Loucy (cell line): ENCODE data around the gene SPECC1.

Experiments used
- H2AFZ ChIP-seq: fragments of 200-600 bp; sonication (generic); 2 replicates; pipeline ENCODE4 v1.6.0; 2016; ENCODE audit warnings: antibody characterized with exemption, mild to moderate bottlenecking, low read length, moderate library complexity
- H3F3A ChIP-seq: fragments of 200-600 bp; 2 replicates; pipeline ENCODE4 v1.6.0; 2016; ENCODE audit warnings: antibody characterized with exemption, low read depth, mild to moderate bottlenecking
- H3K27me3 ChIP-seq: fragments of 200-600 bp; sonication (generic); 2 replicates; pipeline ENCODE4 v1.6.1; 2014; ENCODE audit warnings: low read length, mild to moderate bottlenecking; ENCODE audit not compliant: insufficient read depth, poor library complexity, severe bottlenecking
- H3K36me3 ChIP-seq: fragments of 200-600 bp; sonication (generic); 2 replicates; pipeline ENCODE4 v1.6.1; 2016; ENCODE audit warnings: low read length; ENCODE audit not compliant: insufficient read depth
- H3K4me1 ChIP-seq: fragments of 200-600 bp; sonication (generic); 2 replicates; pipeline ENCODE4 v1.5.1; 2014; ENCODE audit warnings: low read length, mild to moderate bottlenecking; ENCODE audit not compliant: insufficient read depth, poor library complexity, severe bottlenecking
- H3K4me2 ChIP-seq: fragments of 200-600 bp; sonication (generic); 2 replicates; pipeline ENCODE4 v1.6.0; 2014; ENCODE audit warnings: antibody characterized with exemption, low read length, low read depth, mild to moderate bottlenecking; ENCODE audit not compliant: poor library complexity, severe bottlenecking
- H3K4me3 ChIP-seq: fragments of 200-600 bp; sonication (generic); 2 replicates; pipeline ENCODE4 v1.5.1; 2014; ENCODE audit warnings: low read length, mild to moderate bottlenecking, mixed read lengths; ENCODE audit not compliant: poor library complexity, severe bottlenecking
- H3K79me2 ChIP-seq: fragments of 200-600 bp; sonication (generic); 2 replicates; pipeline ENCODE4 v1.6.1; 2014; ENCODE audit warnings: low read length; ENCODE audit not compliant: insufficient read depth
- H3K9ac ChIP-seq: fragments of 200-600 bp; sonication (generic); 2 replicates; pipeline ENCODE4 v1.6.0; 2014; ENCODE audit warnings: mild to moderate bottlenecking, low read depth, low read length, moderate library complexity; ENCODE audit not compliant: poor library complexity, severe bottlenecking
- H3K9me2 ChIP-seq: fragments of 200-600 bp; sonication (generic); replicated peaks from 2 replicates; pipeline ENCODE4 v1.6.1; 2016; ENCODE audit warnings: low read depth, low read length, mixed read lengths
- H3K9me3 ChIP-seq: fragments of 200-600 bp; sonication (generic); 2 replicates; pipeline ENCODE4 v1.6.1; 2014; ENCODE audit warnings: mild to moderate bottlenecking, antibody characterized with exemption, low read length, low read depth; ENCODE audit not compliant: insufficient read depth
- H4K20me1 ChIP-seq: fragments of 200-600 bp; sonication (generic); 2 replicates; pipeline ENCODE4 v1.6.0; 2014; ENCODE audit warnings: antibody characterized with exemption, low read length, mild to moderate bottlenecking; ENCODE audit not compliant: insufficient read depth, poor library complexity, severe bottlenecking
- EZH2phosphoT487 ChIP-seq: fragments of 200-600 bp; IDR thresholded peaks from 2 replicates; pipeline ENCODE4 v1.6.1; 2018; ENCODE audit warnings: antibody characterized with exemption, mild to moderate bottlenecking, moderate library complexity, borderline replicate concordance
- TF ChIP-seq, protein P1 (sequence below): fragments of 200-600 bp; sonication (generic); conservative IDR thresholded peaks from 2 replicates; pipeline ENCODE4 v1.5.1; 2014; ENCODE audit warnings: mild to moderate bottlenecking, antibody characterized with exemption, low read length

The SPECC1 gene

GRCh38 chr17:20063665-20064648 lies 54.8 kb downstream of the SPECC1 start:
- Histone ChIP-seq H3K9ac (no peak overlapping the region), H3K4me2 (no peak overlapping the region), H3K9me3 (no peaks in the 10 kb centered on the region), H2AFZ (no peak overlapping the region), H3K79me2 (no peaks in the 10 kb centered on the region), H3K27me3 (no peaks in the 10 kb centered on the region), H3K4me1 (no peaks in the 10 kb centered on the region), H4K20me1 (no peaks in the 10 kb centered on the region), H3F3A (no peaks in the 10 kb centered on the region), H3K9me2 (no peaks in the 10 kb centered on the region), H3K36me3 (no peaks in the 10 kb centered on the region), H3K4me3 (no peak overlapping the region)
- TF ChIP-seq, protein P1, sequence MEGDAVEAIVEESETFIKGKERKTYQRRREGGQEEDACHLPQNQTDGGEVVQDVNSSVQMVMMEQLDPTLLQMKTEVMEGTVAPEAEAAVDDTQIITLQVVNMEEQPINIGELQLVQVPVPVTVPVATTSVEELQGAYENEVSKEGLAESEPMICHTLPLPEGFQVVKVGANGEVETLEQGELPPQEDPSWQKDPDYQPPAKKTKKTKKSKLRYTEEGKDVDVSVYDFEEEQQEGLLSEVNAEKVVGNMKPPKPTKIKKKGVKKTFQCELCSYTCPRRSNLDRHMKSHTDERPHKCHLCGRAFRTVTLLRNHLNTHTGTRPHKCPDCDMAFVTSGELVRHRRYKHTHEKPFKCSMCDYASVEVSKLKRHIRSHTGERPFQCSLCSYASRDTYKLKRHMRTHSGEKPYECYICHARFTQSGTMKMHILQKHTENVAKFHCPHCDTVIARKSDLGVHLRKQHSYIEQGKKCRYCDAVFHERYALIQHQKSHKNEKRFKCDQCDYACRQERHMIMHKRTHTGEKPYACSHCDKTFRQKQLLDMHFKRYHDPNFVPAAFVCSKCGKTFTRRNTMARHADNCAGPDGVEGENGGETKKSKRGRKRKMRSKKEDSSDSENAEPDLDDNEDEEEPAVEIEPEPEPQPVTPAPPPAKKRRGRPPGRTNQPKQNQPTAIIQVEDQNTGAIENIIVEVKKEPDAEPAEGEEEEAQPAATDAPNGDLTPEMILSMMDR, result no peak
- TF ChIP-seq EZH2phosphoT487, result no peak

GRCh38 chr17:20066253-20066652 lies 57.1 kb downstream of the SPECC1 start:
- no peak overlapping the region for H2AFZ ChIP-seq
- no peak for TF ChIP-seq EZH2phosphoT487
- TF ChIP-seq, protein P1, result no peak
- no peaks in the 10 kb centered on the region for H3K36me3 ChIP-seq
- H3F3A ChIP-seq, result no peaks in the 10 kb centered on the region
- H3K4me2 ChIP-seq, result no peak overlapping the region
- H3K27me3 ChIP-seq, result no peaks in the 10 kb centered on the region
- no peaks in the 10 kb centered on the region for H4K20me1 ChIP-seq
- no peaks in the 10 kb centered on the region for H3K9me2 ChIP-seq
- H3K4me3 ChIP-seq, result no peak overlapping the region
- no peaks in the 10 kb centered on the region for H3K79me2 ChIP-seq
- H3K9ac ChIP-seq, result no peak overlapping the region
- no peaks in the 10 kb centered on the region for H3K9me3 ChIP-seq
- H3K4me1 ChIP-seq, result no peaks in the 10 kb centered on the region

GRCh38 chr17:20067711-20068110 lies 58.6 kb downstream of the SPECC1 start:
- Histone ChIP-seq H3K4me3 (no peak overlapping the region), H3K9me3 (no peaks in the 10 kb centered on the region), H3K4me2 (no peak overlapping the region), H3K9me2 (no peaks in the 10 kb centered on the region), H2AFZ (no peak overlapping the region), H3K9ac (no peak overlapping the region), H3K79me2 (peaks cover 8% of the 10 kb centered on the region; the same call in 1 of the 2 replicates), H3K27me3 (no peaks in the 10 kb centered on the region), H3K4me1 (peaks cover 10% of the 10 kb centered on the region), H3F3A (peaks cover 2% of the 10 kb centered on the region; the same call in 1 of the 2 replicates), H4K20me1 (no peaks in the 10 kb centered on the region), H3K36me3 (no peaks in the 10 kb centered on the region)
- TF ChIP-seq, protein P1, result no peak
- TF ChIP-seq EZH2phosphoT487, result no peak
